ENCODE data around the gene BAZ2A.

DNA sequence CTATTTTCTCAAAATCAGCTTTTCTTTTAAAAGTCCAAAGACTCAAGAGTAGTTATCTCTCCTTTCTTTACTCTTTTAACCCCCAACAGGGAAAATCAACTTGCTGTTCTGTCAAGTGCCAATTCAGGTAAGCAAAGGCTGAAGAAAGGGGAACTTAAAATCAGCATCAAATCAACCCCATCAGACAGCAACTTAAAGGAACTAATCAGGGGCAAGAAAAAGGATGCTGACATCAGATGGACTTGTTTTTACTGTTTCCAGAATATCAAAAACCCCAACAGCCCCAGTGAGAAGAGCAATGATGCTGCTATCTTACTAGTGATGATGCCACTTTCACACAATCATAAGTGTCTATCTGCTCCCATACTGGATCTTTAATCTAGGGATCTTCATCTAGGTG lies 3.4 kb downstream of the BAZ2A start:
- TF ChIP-seq, protein P1, sequence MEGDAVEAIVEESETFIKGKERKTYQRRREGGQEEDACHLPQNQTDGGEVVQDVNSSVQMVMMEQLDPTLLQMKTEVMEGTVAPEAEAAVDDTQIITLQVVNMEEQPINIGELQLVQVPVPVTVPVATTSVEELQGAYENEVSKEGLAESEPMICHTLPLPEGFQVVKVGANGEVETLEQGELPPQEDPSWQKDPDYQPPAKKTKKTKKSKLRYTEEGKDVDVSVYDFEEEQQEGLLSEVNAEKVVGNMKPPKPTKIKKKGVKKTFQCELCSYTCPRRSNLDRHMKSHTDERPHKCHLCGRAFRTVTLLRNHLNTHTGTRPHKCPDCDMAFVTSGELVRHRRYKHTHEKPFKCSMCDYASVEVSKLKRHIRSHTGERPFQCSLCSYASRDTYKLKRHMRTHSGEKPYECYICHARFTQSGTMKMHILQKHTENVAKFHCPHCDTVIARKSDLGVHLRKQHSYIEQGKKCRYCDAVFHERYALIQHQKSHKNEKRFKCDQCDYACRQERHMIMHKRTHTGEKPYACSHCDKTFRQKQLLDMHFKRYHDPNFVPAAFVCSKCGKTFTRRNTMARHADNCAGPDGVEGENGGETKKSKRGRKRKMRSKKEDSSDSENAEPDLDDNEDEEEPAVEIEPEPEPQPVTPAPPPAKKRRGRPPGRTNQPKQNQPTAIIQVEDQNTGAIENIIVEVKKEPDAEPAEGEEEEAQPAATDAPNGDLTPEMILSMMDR (IDR thresholded peaks at IDR 0.05): no peak
- TF ChIP-seq SIN3A (IDR thresholded peaks at IDR 0.05; ENCODE audit: borderline replicate concordance, insufficient read depth, low read depth, low read length) (no peak), POLR2AphosphoS5 (IDR thresholded peaks at IDR 0.05; ENCODE audit: low read depth, low read length) (no peak)

Data from Panc1 (cell line).